Esophagus muscularis mucosa (tissue), 4 donors: ENCODE data around the gene RYR1. TPM values are rescaled to one million over a fixed set of nuclear protein-coding genes. Genes with fewer than 3 reads are reported as not detected.
"Not testable (repeated sequence)": the region's sequence is repeated elsewhere in the genome, so short reads cannot be mapped to it uniquely, and the experiment has no call there.

Experiments used
- DNase-seq: peaks from one replicate; pipeline ENCODE4 v3.0.0-alpha.2; 2017; ENCODE audit errors: extremely low spot score
- H3K27ac ChIP-seq, 4 donors: fragments of 200-600 bp; sonication (generic); replicated peaks in 1 of 4; 1 replicate in 3 of 4; 2 replicates in 1 of 4; pipeline ENCODE4 v1.5.1; 2016 to 2019; ENCODE audit warnings: mild to moderate bottlenecking in 1 of 4
- H3K27me3 ChIP-seq, 4 donors: fragments of 200-600 bp; sonication (generic); one replicate each; pipeline versions ENCODE4 v1.5.1 to v1.6.0; 2016 to 2019
- H3K36me3 ChIP-seq, 4 donors: fragments of 200-600 bp; sonication (generic); one replicate each; pipeline ENCODE4 v1.5.1; 2016 to 2019
- H3K4me1 ChIP-seq, 4 donors: fragments of 200-600 bp; sonication (generic); one replicate each; pipeline ENCODE4 v1.5.1; 2016 to 2019
- H3K4me3 ChIP-seq, 4 donors: fragments of 200-600 bp; sonication (generic); 1 replicate in 2 of 4; 2 replicates in 2 of 4; pipeline ENCODE4 v1.5.1; 2016 to 2019; ENCODE audit warnings: mild to moderate bottlenecking in 4 of 4, moderate library complexity in 1 of 4
- H3K9me3 ChIP-seq, 4 donors: fragments of 200-600 bp; sonication (generic); 1 replicate in 3 of 4; 2 replicates in 1 of 4; pipeline ENCODE4 v1.5.1; 2016 to 2019
- CTCF ChIP-seq, 3 experiments: fragments of 200-600 bp in 2 of 3; fragments of 450-650 bp in 1 of 3; sonication (generic) in 2 of 3; IDR thresholded peaks; one replicate each; pipeline ENCODE4 v1.5.1; 2017 to 2019; ENCODE audit warnings: antibody characterized with exemption in 3 of 3, mild to moderate bottlenecking in 2 of 3, moderate library complexity in 1 of 3
- EP300 ChIP-seq: sonication (generic); formaldehyde crosslinking; IDR thresholded peaks from one replicate; pipeline ENCODE4 v1.6.1; 2017; ENCODE audit warnings: antibody characterized with exemption
- POLR2A ChIP-seq: fragments of 450-650 bp; IDR thresholded peaks from one replicate; pipeline ENCODE4 v1.6.1; 2017; ENCODE audit warnings: antibody characterized with exemption, moderate library complexity, mild to moderate bottlenecking, low read depth
- POLR2AphosphoS5 ChIP-seq, 2 donors: sonication (generic); formaldehyde crosslinking; IDR thresholded peaks; one replicate each; pipeline ENCODE4 v1.6.1; 2017; ENCODE audit warnings: antibody characterized with exemption in 2 of 2
- WGBS: methylation state at CpG from one replicate; pipeline ENCODE4 v1.1.5; 2018; 5-methylcytosine and 5-hydroxymethylcytosine counted together
- intact Hi-C: fragments of 100-400 bp; cut with DNase I; formaldehyde crosslinking; loops from one replicate; pipeline ENCODE4 v1.15.1; 2023
- total RNA-seq, 4 donors: library from RNA; depleted of rRNA; stranded (reverse); fragments of >200 nt; gene quantifications; one replicate each; pipeline versions ENCODE4 v1.1.0 to v1.2.1, GENCODE V29; 2016

The RYR1 gene
- total RNA-seq, 4 donors from 2014 or later = 0.99 to 4.0 (median 2.7) TPM

GRCh38 chr19:38404858-38405257, 28.6 kb upstream of the RYR1 start:
- intact Hi-C loops = loop anchor here (5.0 kb wide), 3 partner anchors 112 to 527 kb away; partner anchors contain the start of genes EIF3K, MAP4K1, MRPS12 and SARS2
- H3K27me3 ChIP-seq = peaks cover 0 to 19% (median 9%) of the 10 kb centered on the region in 4 donors
- TF ChIP-seq CTCF (IDR thresholded peaks at IDR 0.05) (no peak), POLR2A (no peak)
- H3K36me3 ChIP-seq = peaks cover 6 to 44% (median 23%) of the 10 kb centered on the region in 4 donors
- H3K4me3 ChIP-seq = no peak overlapping the region
- no peak overlapping the region for H3K27ac ChIP-seq
- DNase-seq = no peak
- peaks cover 5 to 20% (median 16%) of the 10 kb centered on the region in 4 donors for H3K4me1 ChIP-seq
- H3K9me3 ChIP-seq = no peaks in the 10 kb centered on the region
- 93% methylated on average over 3 of the region's 6 CpGs for WGBS

- H3K36me3 ChIP-seq = peaks cover 6 to 44% (median 23%) of the 10 kb centered on the region in 4 donors
- peaks cover 0 to 15% (median 5%) of the 10 kb centered on the region in 4 donors for H3K27me3 ChIP-seq
- WGBS = 98% methylated on average over 8 of the region's 8 CpGs
- no peak for DNase-seq
- H3K4me3 ChIP-seq = no peak overlapping the region
- H3K4me1 ChIP-seq = peaks cover 5 to 20% (median 16%) of the 10 kb centered on the region in 4 donors
- intact Hi-C loops = no loop called here
- no peak overlapping the region for H3K27ac ChIP-seq
- no peak for TF ChIP-seq EP300
- TF ChIP-seq POLR2AphosphoS5 (IDR thresholded peaks at IDR 0.05) = no peak
- TF ChIP-seq POLR2A = no peak
- no peak for TF ChIP-seq CTCF (IDR thresholded peaks at IDR 0.05)
- H3K9me3 ChIP-seq = no peaks in the 10 kb centered on the region
Measured at GRCh38 chr19:38405276-38405675, 28.2 kb upstream of the RYR1 start.

- DNase-seq = no peak
- Histone ChIP-seq H3K36me3 (peaks cover 6 to 43% (median 21%) of the 10 kb centered on the region in 4 donors), H3K4me3 (no peak overlapping the region), H3K27me3 (peaks cover 0 to 14% (median 0%) of the 10 kb centered on the region in 4 donors), H3K9me3 (no peaks in the 10 kb centered on the region), H3K27ac (no peak overlapping the region), H3K4me1 (peaks cover 0 to 2% (median 0%) of the 10 kb centered on the region in 4 donors)
- 46% methylated on average over 7 of the region's 7 CpGs for WGBS
- intact Hi-C loops = no loop called here
- no peak for TF ChIP-seq POLR2A
- no peak for TF ChIP-seq CTCF (IDR thresholded peaks at IDR 0.05)
- no peak for TF ChIP-seq POLR2AphosphoS5 (IDR thresholded peaks at IDR 0.05)
- TF ChIP-seq EP300 = no peak
Measured at GRCh38 chr19:38409631-38410133, 23.8 kb upstream of the RYR1 start.

- H3K4me1 ChIP-seq, intact Hi-C loops, H3K9me3 ChIP-seq, H3K4me3 ChIP-seq, DNase-seq, H3K27ac ChIP-seq: not testable (repeated sequence)
- Histone ChIP-seq H3K27me3 (peaks cover 0 to 19% (median 0%) of the 10 kb centered on the region in 4 donors), H3K36me3 (peaks cover 6 to 36% (median 16%) of the 10 kb centered on the region in 4 donors)
- 83% methylated on average over 6 of the region's 6 CpGs for WGBS
Measured at GRCh38 chr19:38410407-38410806, 23.1 kb upstream of the RYR1 start.

- Histone ChIP-seq H3K27me3 (peaks cover 0 to 23% (median 0%) of the 10 kb centered on the region in 4 donors), H3K36me3 (peaks cover 6 to 29% (median 11%) of the 10 kb centered on the region in 4 donors), H3K4me3 (no peak overlapping the region), H3K9me3 (no peaks in the 10 kb centered on the region), H3K4me1 (no peaks in the 10 kb centered on the region), H3K27ac (no peak overlapping the region)
- intact Hi-C loops = no loop called here
- DNase-seq = no peak
- 92% methylated on average over 12 of the region's 13 CpGs for WGBS
- TF ChIP-seq POLR2AphosphoS5 (IDR thresholded peaks at IDR 0.05) (no peak), CTCF (IDR thresholded peaks at IDR 0.05) (no peak), EP300 (no peak)
Measured at GRCh38 chr19:38411041-38411712, 22.3 kb upstream of the RYR1 start.

- H3K9me3 ChIP-seq, H3K4me1 ChIP-seq, intact Hi-C loops, H3K4me3 ChIP-seq, H3K27ac ChIP-seq, DNase-seq: not testable (repeated sequence)
- H3K27me3 ChIP-seq = peaks cover 0 to 29% (median under 1%) of the 10 kb centered on the region in 4 donors
- WGBS = 89% methylated on average over 5 of the region's 5 CpGs
- H3K36me3 ChIP-seq = peaks cover 4 to 22% (median 6%) of the 10 kb centered on the region in 4 donors
Measured at GRCh38 chr19:38411898-38412297, 21.6 kb upstream of the RYR1 start.
